H1 (cell line): Measurements from ENCODE around the gene NRXN2. TPM values are rescaled to one million over a fixed set of nuclear protein-coding genes. Genes with fewer than 3 reads are reported as not detected.

ENCODE experiments used
- MAFK ChIP-seq: IDR thresholded peaks from 2 replicates; pipeline ENCODE4 v1.6.1; 2012; ENCODE audit warnings: low read depth, mild to moderate bottlenecking, improper control_type of control experiment, low read length
- SIRT6 ChIP-seq: IDR thresholded peaks from one replicate; pipeline ENCODE4 v1.7.1; 2012; ENCODE audit warnings: low read length, inconsistent platforms
- SP4 ChIP-seq: IDR thresholded peaks from 2 replicates; pipeline ENCODE4 v1.6.1; 2012; ENCODE audit warnings: low read length, inconsistent platforms
- TAF7 ChIP-seq: optimal IDR thresholded peaks from 2 replicates; pipeline ENCODE3; 2011; ENCODE audit warnings: low read depth, mild to moderate bottlenecking, inconsistent platforms, low read length, moderate library complexity, borderline replicate concordance
- polyA plus RNA-seq, 7 experiments: library from polyadenylated mRNA; depleted of rRNA in 3 of 7; stranded (reverse) in 5 of 7; unstranded in 2 of 7; fragments of >200 nt in 5 of 7; fragments of 200-250 nt in 2 of 7; gene quantifications; 1 replicate in 5 of 7; 2 replicates in 1 of 7; 4 replicates in 1 of 7; pipeline versions ENCODE4 v1.2.1 to v1.2.3, GENCODE V29; 2011 to 2013; ENCODE audit warnings: missing spikeins in 2 of 7, mixed read lengths in 2 of 7
- total RNA-seq: library from RNA; stranded (reverse); fragmentation: NEBNext Ultra II Directional; extraction: Animal tissue kit (Norgen Biotek cat#: 25700); gene quantifications from 2 replicates; pipeline ENCODE4 v1.2.1, GENCODE V29; 2021
- TF ChIP-seq, protein P1 (sequence below): fragments of 300-600 bp; sonication (generic); IDR thresholded peaks from 2 replicates; pipeline ENCODE4 v1.7.1; 2012; ENCODE audit warnings: low read length, moderate library complexity, mild to moderate bottlenecking, inconsistent platforms; ENCODE audit not compliant: insufficient replicate concordance

The NRXN2 gene
- total and polyA plus RNA-seq, 2 of the 8 experiments (the other 6 are each of a cell fraction or from before 2014, with no cell fraction given) = 1.3 to 11.5 TPM

- TF ChIP-seq MAFK = no peak
- TF ChIP-seq, protein P1, sequence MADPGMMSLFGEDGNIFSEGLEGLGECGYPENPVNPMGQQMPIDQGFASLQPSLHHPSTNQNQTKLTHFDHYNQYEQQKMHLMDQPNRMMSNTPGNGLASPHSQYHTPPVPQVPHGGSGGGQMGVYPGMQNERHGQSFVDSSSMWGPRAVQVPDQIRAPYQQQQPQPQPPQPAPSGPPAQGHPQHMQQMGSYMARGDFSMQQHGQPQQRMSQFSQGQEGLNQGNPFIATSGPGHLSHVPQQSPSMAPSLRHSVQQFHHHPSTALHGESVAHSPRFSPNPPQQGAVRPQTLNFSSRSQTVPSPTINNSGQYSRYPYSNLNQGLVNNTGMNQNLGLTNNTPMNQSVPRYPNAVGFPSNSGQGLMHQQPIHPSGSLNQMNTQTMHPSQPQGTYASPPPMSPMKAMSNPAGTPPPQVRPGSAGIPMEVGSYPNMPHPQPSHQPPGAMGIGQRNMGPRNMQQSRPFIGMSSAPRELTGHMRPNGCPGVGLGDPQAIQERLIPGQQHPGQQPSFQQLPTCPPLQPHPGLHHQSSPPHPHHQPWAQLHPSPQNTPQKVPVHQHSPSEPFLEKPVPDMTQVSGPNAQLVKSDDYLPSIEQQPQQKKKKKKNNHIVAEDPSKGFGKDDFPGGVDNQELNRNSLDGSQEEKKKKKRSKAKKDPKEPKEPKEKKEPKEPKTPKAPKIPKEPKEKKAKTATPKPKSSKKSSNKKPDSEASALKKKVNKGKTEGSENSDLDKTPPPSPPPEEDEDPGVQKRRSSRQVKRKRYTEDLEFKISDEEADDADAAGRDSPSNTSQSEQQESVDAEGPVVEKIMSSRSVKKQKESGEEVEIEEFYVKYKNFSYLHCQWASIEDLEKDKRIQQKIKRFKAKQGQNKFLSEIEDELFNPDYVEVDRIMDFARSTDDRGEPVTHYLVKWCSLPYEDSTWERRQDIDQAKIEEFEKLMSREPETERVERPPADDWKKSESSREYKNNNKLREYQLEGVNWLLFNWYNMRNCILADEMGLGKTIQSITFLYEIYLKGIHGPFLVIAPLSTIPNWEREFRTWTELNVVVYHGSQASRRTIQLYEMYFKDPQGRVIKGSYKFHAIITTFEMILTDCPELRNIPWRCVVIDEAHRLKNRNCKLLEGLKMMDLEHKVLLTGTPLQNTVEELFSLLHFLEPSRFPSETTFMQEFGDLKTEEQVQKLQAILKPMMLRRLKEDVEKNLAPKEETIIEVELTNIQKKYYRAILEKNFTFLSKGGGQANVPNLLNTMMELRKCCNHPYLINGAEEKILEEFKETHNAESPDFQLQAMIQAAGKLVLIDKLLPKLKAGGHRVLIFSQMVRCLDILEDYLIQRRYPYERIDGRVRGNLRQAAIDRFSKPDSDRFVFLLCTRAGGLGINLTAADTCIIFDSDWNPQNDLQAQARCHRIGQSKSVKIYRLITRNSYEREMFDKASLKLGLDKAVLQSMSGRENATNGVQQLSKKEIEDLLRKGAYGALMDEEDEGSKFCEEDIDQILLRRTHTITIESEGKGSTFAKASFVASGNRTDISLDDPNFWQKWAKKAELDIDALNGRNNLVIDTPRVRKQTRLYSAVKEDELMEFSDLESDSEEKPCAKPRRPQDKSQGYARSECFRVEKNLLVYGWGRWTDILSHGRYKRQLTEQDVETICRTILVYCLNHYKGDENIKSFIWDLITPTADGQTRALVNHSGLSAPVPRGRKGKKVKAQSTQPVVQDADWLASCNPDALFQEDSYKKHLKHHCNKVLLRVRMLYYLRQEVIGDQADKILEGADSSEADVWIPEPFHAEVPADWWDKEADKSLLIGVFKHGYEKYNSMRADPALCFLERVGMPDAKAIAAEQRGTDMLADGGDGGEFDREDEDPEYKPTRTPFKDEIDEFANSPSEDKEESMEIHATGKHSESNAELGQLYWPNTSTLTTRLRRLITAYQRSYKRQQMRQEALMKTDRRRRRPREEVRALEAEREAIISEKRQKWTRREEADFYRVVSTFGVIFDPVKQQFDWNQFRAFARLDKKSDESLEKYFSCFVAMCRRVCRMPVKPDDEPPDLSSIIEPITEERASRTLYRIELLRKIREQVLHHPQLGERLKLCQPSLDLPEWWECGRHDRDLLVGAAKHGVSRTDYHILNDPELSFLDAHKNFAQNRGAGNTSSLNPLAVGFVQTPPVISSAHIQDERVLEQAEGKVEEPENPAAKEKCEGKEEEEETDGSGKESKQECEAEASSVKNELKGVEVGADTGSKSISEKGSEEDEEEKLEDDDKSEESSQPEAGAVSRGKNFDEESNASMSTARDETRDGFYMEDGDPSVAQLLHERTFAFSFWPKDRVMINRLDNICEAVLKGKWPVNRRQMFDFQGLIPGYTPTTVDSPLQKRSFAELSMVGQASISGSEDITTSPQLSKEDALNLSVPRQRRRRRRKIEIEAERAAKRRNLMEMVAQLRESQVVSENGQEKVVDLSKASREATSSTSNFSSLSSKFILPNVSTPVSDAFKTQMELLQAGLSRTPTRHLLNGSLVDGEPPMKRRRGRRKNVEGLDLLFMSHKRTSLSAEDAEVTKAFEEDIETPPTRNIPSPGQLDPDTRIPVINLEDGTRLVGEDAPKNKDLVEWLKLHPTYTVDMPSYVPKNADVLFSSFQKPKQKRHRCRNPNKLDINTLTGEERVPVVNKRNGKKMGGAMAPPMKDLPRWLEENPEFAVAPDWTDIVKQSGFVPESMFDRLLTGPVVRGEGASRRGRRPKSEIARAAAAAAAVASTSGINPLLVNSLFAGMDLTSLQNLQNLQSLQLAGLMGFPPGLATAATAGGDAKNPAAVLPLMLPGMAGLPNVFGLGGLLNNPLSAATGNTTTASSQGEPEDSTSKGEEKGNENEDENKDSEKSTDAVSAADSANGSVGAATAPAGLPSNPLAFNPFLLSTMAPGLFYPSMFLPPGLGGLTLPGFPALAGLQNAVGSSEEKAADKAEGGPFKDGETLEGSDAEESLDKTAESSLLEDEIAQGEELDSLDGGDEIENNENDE = no peak
- TF ChIP-seq TAF7 = no peak
- TF ChIP-seq SIRT6 = no peak
- TF ChIP-seq SP4 = no peak
Observed at GRCh38 chr11:64754919-64755662, 32.1 kb upstream of the NRXN2 start (continued).
